ENCODE results near the gene MYOT.
"Not testable (repeated sequence)": the region's sequence is repeated elsewhere in the genome, so short reads cannot be mapped to it uniquely, and the experiment has no call there.

Gene MYOT

DNA sequence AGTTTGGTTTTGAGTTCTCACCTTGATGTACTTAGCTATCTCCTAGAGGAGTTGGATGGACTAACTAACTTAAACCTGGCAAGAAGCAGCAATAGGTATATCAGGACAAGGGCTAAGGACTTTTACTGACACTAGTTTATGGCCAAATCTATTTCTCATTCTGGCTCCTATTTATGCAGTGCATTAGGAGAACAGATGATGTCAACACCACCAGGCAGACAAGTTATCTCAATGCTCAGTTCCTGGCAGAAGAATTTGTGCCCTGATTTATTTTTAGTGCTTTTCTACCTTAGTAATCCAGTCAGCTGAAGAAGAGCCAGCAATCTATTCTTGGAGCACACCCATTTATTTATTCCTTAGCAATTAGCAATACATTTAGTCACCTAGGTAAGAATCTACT is 30.7 kb upstream of the MYOT start:
- H3K27ac ChIP-seq: no peak overlapping the region
- no peak for TF ChIP-seq ZFX (IDR thresholded peaks at IDR 0.05; ENCODE audit: borderline replicate concordance)
- TF ChIP-seq, protein P1, sequence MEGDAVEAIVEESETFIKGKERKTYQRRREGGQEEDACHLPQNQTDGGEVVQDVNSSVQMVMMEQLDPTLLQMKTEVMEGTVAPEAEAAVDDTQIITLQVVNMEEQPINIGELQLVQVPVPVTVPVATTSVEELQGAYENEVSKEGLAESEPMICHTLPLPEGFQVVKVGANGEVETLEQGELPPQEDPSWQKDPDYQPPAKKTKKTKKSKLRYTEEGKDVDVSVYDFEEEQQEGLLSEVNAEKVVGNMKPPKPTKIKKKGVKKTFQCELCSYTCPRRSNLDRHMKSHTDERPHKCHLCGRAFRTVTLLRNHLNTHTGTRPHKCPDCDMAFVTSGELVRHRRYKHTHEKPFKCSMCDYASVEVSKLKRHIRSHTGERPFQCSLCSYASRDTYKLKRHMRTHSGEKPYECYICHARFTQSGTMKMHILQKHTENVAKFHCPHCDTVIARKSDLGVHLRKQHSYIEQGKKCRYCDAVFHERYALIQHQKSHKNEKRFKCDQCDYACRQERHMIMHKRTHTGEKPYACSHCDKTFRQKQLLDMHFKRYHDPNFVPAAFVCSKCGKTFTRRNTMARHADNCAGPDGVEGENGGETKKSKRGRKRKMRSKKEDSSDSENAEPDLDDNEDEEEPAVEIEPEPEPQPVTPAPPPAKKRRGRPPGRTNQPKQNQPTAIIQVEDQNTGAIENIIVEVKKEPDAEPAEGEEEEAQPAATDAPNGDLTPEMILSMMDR (IDR thresholded peaks at IDR 0.05): no peak

DNA sequence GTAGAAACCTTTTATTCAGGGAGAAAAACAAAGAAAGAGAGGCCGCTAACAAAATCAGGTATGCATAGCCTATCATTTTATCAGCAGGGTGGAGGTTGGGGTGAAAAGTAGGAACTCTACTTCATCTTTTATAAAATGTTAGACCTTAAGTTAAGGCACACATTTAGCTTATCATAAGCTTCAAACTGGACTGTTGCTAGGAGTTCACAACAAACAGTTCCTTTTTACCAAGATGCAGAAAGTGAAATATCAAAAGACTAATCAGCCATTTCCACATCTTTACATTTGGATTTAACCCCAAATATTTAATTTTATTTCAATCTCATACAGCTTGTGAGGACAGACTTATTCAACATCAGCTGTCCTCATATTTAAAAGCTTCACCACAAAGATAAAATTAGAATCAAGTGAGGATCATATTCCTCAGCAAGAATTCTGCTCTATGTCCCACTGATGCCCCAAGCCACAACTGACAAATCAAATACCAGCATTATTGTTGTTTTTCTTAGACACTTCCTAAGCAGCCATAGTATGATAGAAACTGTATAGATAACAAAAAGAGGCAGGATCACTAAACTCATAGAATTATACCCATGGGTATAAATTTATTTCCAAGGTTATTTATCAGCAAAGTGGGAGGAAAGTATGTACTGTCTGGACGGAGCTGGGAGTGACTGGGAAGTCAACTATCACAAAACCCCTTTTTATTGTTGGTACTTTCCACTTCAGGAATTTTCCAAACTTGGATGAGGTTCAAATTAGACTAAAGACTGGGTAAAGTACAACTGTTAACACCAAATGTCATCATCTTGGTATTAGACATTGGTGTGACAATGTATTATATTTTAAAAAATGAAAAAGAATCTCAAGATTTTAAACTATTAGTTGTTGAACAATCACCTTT is 29.9 kb upstream of the MYOT start:
- no peak overlapping the region for H3K27ac ChIP-seq
- no peak for TF ChIP-seq ZFX (IDR thresholded peaks at IDR 0.05; ENCODE audit: borderline replicate concordance)
- TF ChIP-seq, protein P1 (IDR thresholded peaks at IDR 0.05): no peak

GRCh38 chr5:137838976-137839375 is 28.7 kb upstream of the MYOT start:
- no peak overlapping the region for H3K27ac ChIP-seq
- TF ChIP-seq ZFX (IDR thresholded peaks at IDR 0.05; ENCODE audit: borderline replicate concordance): no peak
- TF ChIP-seq, protein P1 (IDR thresholded peaks at IDR 0.05): no peak

GRCh38 chr5:137842296-137842695 is 25.4 kb upstream of the MYOT start:
- TF ChIP-seq, protein P1 (IDR thresholded peaks at IDR 0.05): no peak
- no peak for TF ChIP-seq ZFX (IDR thresholded peaks at IDR 0.05; ENCODE audit: borderline replicate concordance)
- no peak overlapping the region for H3K27ac ChIP-seq

DNA sequence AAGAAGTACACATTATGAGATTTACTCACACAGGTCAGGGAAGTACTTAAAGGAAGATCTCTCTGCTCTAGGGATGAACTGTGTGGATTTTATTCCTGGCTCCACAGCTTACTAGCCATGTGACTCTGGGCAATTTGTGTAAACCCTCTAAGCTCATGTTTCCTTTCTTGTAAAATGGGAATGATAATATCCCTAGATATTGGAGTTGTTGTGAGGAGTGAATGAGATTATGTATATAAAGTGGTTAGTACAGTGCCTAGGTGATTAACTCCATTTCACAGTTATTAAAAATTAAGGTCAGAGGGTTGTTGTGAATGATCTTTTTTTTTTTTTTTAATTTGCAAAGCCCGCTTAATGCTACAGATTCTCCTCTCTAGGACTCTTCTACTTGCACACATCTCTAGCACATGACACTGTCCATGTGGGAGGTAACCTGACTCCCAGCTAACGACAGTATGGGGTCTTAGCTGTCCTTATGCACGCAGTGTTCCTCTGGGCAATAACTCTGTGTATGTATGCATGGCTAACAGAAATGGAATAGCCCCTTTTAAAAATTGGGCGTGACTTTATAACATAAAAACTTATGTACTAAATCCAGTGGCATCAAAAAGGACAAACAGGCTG is 23.9 kb upstream of the MYOT start:
- H3K27ac ChIP-seq: no peak overlapping the region
- TF ChIP-seq ZFX (IDR thresholded peaks at IDR 0.05; ENCODE audit: borderline replicate concordance): no peak
- TF ChIP-seq, protein P1 (IDR thresholded peaks at IDR 0.05): no peak

- TF ChIP-seq, protein P1 (IDR thresholded peaks at IDR 0.05): no peak
- no peak for TF ChIP-seq ZFX (IDR thresholded peaks at IDR 0.05; ENCODE audit: borderline replicate concordance)
- no peak overlapping the region for H3K27ac ChIP-seq
Measured at GRCh38 chr5:137845472-137845871, 22.2 kb upstream of the MYOT start.

GRCh38 chr5:137847687-137848086 is 20.0 kb upstream of the MYOT start:
- no peak for TF ChIP-seq ZFX (IDR thresholded peaks at IDR 0.05; ENCODE audit: borderline replicate concordance)
- TF ChIP-seq, protein P1 (IDR thresholded peaks at IDR 0.05): no peak
- H3K27ac ChIP-seq: no peak overlapping the region

DNA sequence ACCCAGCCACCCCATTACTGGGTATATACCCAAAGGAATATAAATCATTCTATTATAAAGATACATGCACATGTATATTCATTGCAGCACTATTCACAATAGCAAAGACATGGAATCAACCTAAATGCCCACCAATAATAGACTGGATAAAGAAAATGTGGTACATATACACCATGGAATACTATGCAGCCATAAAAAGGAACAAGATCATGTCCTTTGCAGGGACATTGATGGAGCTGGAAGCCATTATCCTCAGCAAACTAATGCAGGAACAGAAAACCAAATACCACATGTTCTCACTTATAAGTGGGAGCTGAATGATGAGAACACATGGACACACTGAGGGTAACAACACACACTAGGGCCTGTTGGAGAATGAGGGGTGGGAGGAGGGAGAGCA is 14.5 kb upstream of the MYOT start:
- H3K27ac ChIP-seq: not testable (repeated sequence)
